MCF 10A (cell line): ENCODE data around the gene OR2V2. TPM values are rescaled to one million over a fixed set of nuclear protein-coding genes. Genes with fewer than 3 reads are reported as not detected.
A peak's percentile ranks its signal among the peaks of the same experiment; 100 is the strongest.
"Not testable (repeated sequence)": the region's sequence is repeated elsewhere in the genome, so short reads cannot be mapped to it uniquely, and the experiment has no call there.

Experiments
- Bru-seq: library from RNA; stranded (reverse); fragments of 400-500 nt; gene quantifications from one replicate; lab custom pipeline; 2021; lab: Mats Ljungman, UMichigan
- BruChase-seq, 2 experiments: library from RNA; stranded (reverse); fragments of 400-500 nt; gene quantifications; one replicate each; lab custom pipeline; 2021; lab: Mats Ljungman, UMichigan
- BruUV-seq: library from RNA; stranded (reverse); fragments of 400-500 nt; replicated peaks from 2 replicates; lab custom pipeline; 2021; lab: Mats Ljungman, UMichigan
- CTCF ChIA-PET: fragments of 300-600 bp; sonication (Branson Sonifier 250); formaldehyde crosslinking; extraction: SDS; loops from one replicate; lab custom pipeline; 2021; ENCODE audit warnings: antibody characterized with exemption, inconsistent platforms; lab: Yijun Ruan, JAX
- POLR2A ChIA-PET: fragments of 300-600, 350-650 bp; sonication (Branson Sonifier 250); formaldehyde crosslinking; extraction: SDS; loops from one replicate; lab custom pipeline; 2020; ENCODE audit warnings: antibody characterized with exemption, inconsistent platforms; lab: Yijun Ruan, JAX
- DNase-seq: peaks from one replicate; pipeline ENCODE4 v3.0.0-alpha.2; 2018; ENCODE audit not compliant: unreplicated experiment
- H3K27ac Mint-ChIP-seq: one replicate; pipeline ENCODE4 v1.8.0; 2022; ENCODE audit warnings: mild to moderate bottlenecking, low read depth, mixed read lengths; ENCODE audit not compliant: unreplicated experiment
- H3K27me3 Mint-ChIP-seq: one replicate; pipeline ENCODE4 v1.8.0; 2022; ENCODE audit warnings: mixed read lengths; ENCODE audit not compliant: insufficient read depth, unreplicated experiment
- H3K36me3 Mint-ChIP-seq: one replicate; pipeline ENCODE4 v1.8.0; 2022; ENCODE audit warnings: mild to moderate bottlenecking, moderate library complexity, mixed read lengths; ENCODE audit not compliant: insufficient read depth, unreplicated experiment
- H3K4me1 Mint-ChIP-seq: one replicate; pipeline ENCODE4 v1.8.0; 2022; ENCODE audit warnings: mixed read lengths; ENCODE audit not compliant: insufficient read depth, unreplicated experiment
- H3K4me3 Mint-ChIP-seq: one replicate; pipeline ENCODE4 v1.8.0; 2022; ENCODE audit warnings: mild to moderate bottlenecking, moderate library complexity, mixed read lengths; ENCODE audit not compliant: unreplicated experiment
- H3K9me3 Mint-ChIP-seq: one replicate; pipeline ENCODE4 v1.8.0; 2022; ENCODE audit warnings: mixed read lengths; ENCODE audit not compliant: unreplicated experiment
- intact Hi-C: fragments of 100-400 bp; cut with micrococcal nuclease; formaldehyde crosslinking; loops from 2 replicates; pipeline ENCODE4 v1.14.1; 2022
- long read RNA-seq: library from polyadenylated mRNA; stranded (forward); transcript quantifications from one replicate; pipeline ENCODE4 v2.0.0, GENCODE V29; 2022
- total RNA-seq: library from RNA; stranded (reverse); gene quantifications from 2 replicates; pipeline ENCODE4 v1.2.3, GENCODE V29; 2022
- TF ChIP-seq, protein P1 (sequence below): fragments of 200-600 bp; IDR thresholded peaks from one replicate; pipeline ENCODE4 v1.8.0; 2022; ENCODE audit warnings: antibody characterized with exemption, mild to moderate bottlenecking; ENCODE audit not compliant: unreplicated experiment

OR2V2 gene
- not detected in 2 replicates for total RNA-seq
- Bru-seq, nascent RNA, result not detected
- not detected for BruChase-seq, experiment 1, labeled RNA remaining after a 6-hour chase
- BruChase-seq, experiment 2, labeled RNA remaining after a 2-hour chase, result not detected
- long read RNA-seq, result 0 reads

GRCh38 chr5:181146927-181147636, at the start of gene OR2V2:
Gene OR2V2, plus strand, starts transcription at chr5:181147586. Its CDS starts 7,357 bp downstream, at chr5:181154943.
- H3K36me3 Mint-ChIP-seq, DNase-seq, H3K27ac Mint-ChIP-seq, H3K4me3 Mint-ChIP-seq, BruUV-seq, intact Hi-C loops, H3K9me3 Mint-ChIP-seq: not testable (repeated sequence)
- ChIA-PET POLR2A (interaction anchor here (0.6 to 1.1 kb wide), 2 partner anchors 13 to 268 kb away, joined by 3 to 4 read pairs; no protein-coding TSS in a partner anchor), CTCF (interaction anchor here (0.5 to 0.8 kb wide), 2 partner anchors 11 to 358 kb away, joined by 3 to 4 read pairs; no protein-coding TSS in a partner anchor)
- Mint-ChIP-seq H3K4me1 (peaks cover 17% of the 10 kb centered on the region), H3K27me3 (peaks cover 45% of the 10 kb centered on the region)

GRCh38 chr5:181097759-181098491, 49.5 kb upstream of the OR2V2 start:
- H3K27ac Mint-ChIP-seq, POLR2A ChIA-PET, CTCF ChIA-PET, intact Hi-C loops, H3K27me3 Mint-ChIP-seq, H3K4me3 Mint-ChIP-seq, H3K4me1 Mint-ChIP-seq, H3K9me3 Mint-ChIP-seq, BruUV-seq, H3K36me3 Mint-ChIP-seq, DNase-seq: not testable (repeated sequence)

DNA sequence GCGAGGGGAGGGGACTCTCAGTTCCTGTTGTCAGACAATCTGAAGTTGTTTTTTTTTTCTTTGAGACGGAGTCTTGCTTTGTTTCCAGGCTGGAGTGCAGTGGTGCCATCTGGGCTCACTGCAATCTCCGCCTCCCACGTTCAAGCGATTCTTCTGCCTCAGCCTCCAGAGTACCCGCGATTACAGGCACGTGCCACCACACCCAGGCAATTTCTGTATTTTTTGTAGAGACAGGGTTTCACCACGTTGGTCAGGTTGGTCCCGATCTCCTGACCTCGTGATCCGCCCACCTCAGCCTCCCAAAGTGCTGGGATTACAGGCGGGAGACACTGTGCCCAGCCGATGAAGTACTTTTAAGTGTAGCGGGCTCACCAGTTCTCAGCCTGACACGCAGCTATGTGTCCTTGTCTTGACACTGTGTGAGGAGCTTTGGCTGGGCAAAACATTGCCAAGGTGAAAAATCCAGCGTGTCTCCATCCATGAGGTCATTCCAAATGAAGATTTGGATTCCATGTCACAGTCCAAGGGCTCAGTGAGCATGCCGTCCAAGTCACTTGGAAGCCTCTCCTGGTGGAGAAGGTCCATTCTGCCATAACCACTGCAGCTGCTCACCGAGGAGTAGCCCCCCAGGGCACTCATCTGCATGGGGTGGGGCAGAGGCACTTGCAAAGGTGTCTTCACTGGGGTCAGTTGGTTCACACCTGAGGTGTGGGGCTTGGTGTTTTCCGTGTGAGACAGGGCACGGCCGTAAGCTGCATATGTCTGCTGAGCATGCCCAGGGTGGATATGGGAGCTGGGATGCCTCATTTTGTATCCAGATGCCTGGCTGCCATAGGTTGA, 48.4 kb upstream of the OR2V2 start:
- no TSS peak for BruUV-seq
- no peaks in the 10 kb centered on the region for H3K36me3 Mint-ChIP-seq
- no peak for DNase-seq
- H3K4me3 Mint-ChIP-seq, result no peak overlapping the region
- intact Hi-C loops, result no loop called here
- no peaks in the 10 kb centered on the region for H3K9me3 Mint-ChIP-seq
- POLR2A ChIA-PET, result interaction anchor here (0.5 to 0.8 kb wide), 3 partner anchors 13 to 166 kb away, joined by 3 to 4 read pairs (median 4); no protein-coding TSS in a partner anchor
- TF ChIP-seq, protein P1, sequence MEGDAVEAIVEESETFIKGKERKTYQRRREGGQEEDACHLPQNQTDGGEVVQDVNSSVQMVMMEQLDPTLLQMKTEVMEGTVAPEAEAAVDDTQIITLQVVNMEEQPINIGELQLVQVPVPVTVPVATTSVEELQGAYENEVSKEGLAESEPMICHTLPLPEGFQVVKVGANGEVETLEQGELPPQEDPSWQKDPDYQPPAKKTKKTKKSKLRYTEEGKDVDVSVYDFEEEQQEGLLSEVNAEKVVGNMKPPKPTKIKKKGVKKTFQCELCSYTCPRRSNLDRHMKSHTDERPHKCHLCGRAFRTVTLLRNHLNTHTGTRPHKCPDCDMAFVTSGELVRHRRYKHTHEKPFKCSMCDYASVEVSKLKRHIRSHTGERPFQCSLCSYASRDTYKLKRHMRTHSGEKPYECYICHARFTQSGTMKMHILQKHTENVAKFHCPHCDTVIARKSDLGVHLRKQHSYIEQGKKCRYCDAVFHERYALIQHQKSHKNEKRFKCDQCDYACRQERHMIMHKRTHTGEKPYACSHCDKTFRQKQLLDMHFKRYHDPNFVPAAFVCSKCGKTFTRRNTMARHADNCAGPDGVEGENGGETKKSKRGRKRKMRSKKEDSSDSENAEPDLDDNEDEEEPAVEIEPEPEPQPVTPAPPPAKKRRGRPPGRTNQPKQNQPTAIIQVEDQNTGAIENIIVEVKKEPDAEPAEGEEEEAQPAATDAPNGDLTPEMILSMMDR, result no peak
- H3K27ac Mint-ChIP-seq, result no peak overlapping the region
- no peaks in the 10 kb centered on the region for H3K4me1 Mint-ChIP-seq
- peaks cover 4% of the 10 kb centered on the region for H3K27me3 Mint-ChIP-seq
- CTCF ChIA-PET, result interaction anchor here (0.6 to 1.4 kb wide), 4 partner anchors 11 to 230 kb away, joined by 3 to 8 read pairs (median 6); no protein-coding TSS in a partner anchor

GRCh38 chr5:181099602-181100086, 47.7 kb upstream of the OR2V2 start:
- ChIA-PET POLR2A (interaction anchor here (0.5 to 0.8 kb wide), 4 partner anchors 13 to 214 kb away, joined by 3 to 4 read pairs (median 4); no protein-coding TSS in a partner anchor), CTCF (interaction anchor here (0.6 to 1.4 kb wide), 5 partner anchors 11 to 231 kb away, joined by 3 to 8 read pairs (median 6); no protein-coding TSS in a partner anchor)
- TF ChIP-seq, protein P1, result no peak
- Mint-ChIP-seq H3K9me3 (no peaks in the 10 kb centered on the region), H3K4me1 (no peaks in the 10 kb centered on the region), H3K4me3 (no peak overlapping the region), H3K36me3 (no peaks in the 10 kb centered on the region), H3K27me3 (peaks cover 11% of the 10 kb centered on the region), H3K27ac (no peak overlapping the region)
- no TSS peak for BruUV-seq
- peak; percentile 12 for DNase-seq
- intact Hi-C loops, result no loop called here
